Lung (tissue), 12 donors: ENCODE results near the gene DHX40. TPM values are rescaled to one million over a fixed set of nuclear protein-coding genes. Genes with fewer than 3 reads are reported as not detected.

ENCODE experiments used
- ATAC-seq: fragments of 200-7000 bp; cut with Tn5 transposase; one replicate; pipeline ENCODE4 v1.9.1; 2020; ENCODE audit warnings: moderate number of reproducible peaks; ENCODE audit not compliant: insufficient read depth, low FRiP score
- DNase-seq, 3 donors: peaks; one replicate each; pipeline ENCODE4 v3.0.0-alpha.2; 2013 to 2017
- H3K27ac ChIP-seq, 2 donors: one replicate each; pipeline ENCODE4 v1.5.1; 2013; ENCODE audit warnings: mild to moderate bottlenecking in 2 of 2, moderate library complexity in 2 of 2, control low read depth in 1 of 2, inconsistent platforms in 1 of 2, low read depth in 1 of 2, low read length in 1 of 2
- H3K27me3 ChIP-seq, 3 donors: one replicate each; pipeline ENCODE4 v1.5.1; 2013; ENCODE audit warnings: low read length in 2 of 3; ENCODE audit not compliant: control insufficient read depth in 3 of 3, insufficient read depth in 3 of 3
- H3K36me3 ChIP-seq, 4 donors: one replicate each; pipeline ENCODE4 v1.5.1; 2013; ENCODE audit warnings: low read length in 4 of 4, mild to moderate bottlenecking in 1 of 4, moderate library complexity in 1 of 4; ENCODE audit not compliant: control insufficient read depth in 4 of 4, insufficient read depth in 4 of 4
- H3K4me1 ChIP-seq, 5 donors: one replicate each; pipeline ENCODE4 v1.5.1; 2013; ENCODE audit warnings: low read length in 5 of 5, mild to moderate bottlenecking in 2 of 5, moderate library complexity in 1 of 5; ENCODE audit not compliant: control insufficient read depth in 5 of 5, insufficient read depth in 5 of 5
- H3K4me3 ChIP-seq: one replicate; pipeline ENCODE4 v1.5.1; 2013; ENCODE audit warnings: mild to moderate bottlenecking, control low read depth, moderate library complexity
- H3K9ac ChIP-seq, 2 donors: one replicate each; pipeline ENCODE4 v1.5.1; 2013; ENCODE audit warnings: low read length in 2 of 2, control low read depth in 1 of 2; ENCODE audit not compliant: insufficient read depth in 1 of 2
- H3K9me3 ChIP-seq, 4 donors: one replicate each; pipeline ENCODE4 v1.5.1; 2013; ENCODE audit warnings: low read length in 3 of 4, mild to moderate bottlenecking in 1 of 4, moderate library complexity in 1 of 4; ENCODE audit not compliant: control insufficient read depth in 4 of 4, insufficient read depth in 3 of 4
- CTCF ChIP-seq: IDR thresholded peaks from 2 replicates; pipeline ENCODE4 v1.5.1; 2012; ENCODE audit warnings: mild to moderate bottlenecking; ENCODE audit errors: control extremely low read depth, extremely low read depth
- WGBS, 2 donors: extraction: QIAGEN DNeasy Blood & Tissue Kit; methylation state at CpG; one replicate each; pipeline ENCODE4 v1.1.7; 2013; 5-methylcytosine and 5-hydroxymethylcytosine counted together
- polyA plus RNA-seq, 2 donors: library from polyadenylated mRNA; stranded (reverse); fragments of 200-250 nt; gene quantifications; one replicate each; pipeline ENCODE4 v1.2.1, GENCODE V29; 2013
- total RNA-seq, 2 donors: library from RNA; depleted of rRNA in 1 of 2; stranded (reverse); fragments of >200 nt in 1 of 2; gene quantifications; one replicate each; pipeline ENCODE4 v1.2.1, GENCODE V29; 2014 to 2021
- donor health status: control.
- donor health status: control.
- donor health status: Bipolar disorder and iron deficiency.
- donor health status: healthy.
- donor health status: DM: yes; HTN: yes; CAD: no.

The DHX40 gene
- total and polyA plus RNA-seq, 4 donors: 12.5 to 74.5 (median 20.0) TPM

GRCh38 chr17:59631276-59631675 lies 65.9 kb downstream of the DHX40 start:
- no peak overlapping the region for H3K9ac ChIP-seq
- no peaks in the 10 kb centered on the region for H3K9me3 ChIP-seq
- no peak for TF ChIP-seq CTCF
- 88 to 91% methylated on average over 1 of the region's 1 CpG for WGBS, 2 donors
- H3K4me3 ChIP-seq: no peak overlapping the region
- H3K27ac ChIP-seq: no peak overlapping the region
- ATAC-seq (no peak), DNase-seq (no peak)
- H3K27me3 ChIP-seq: no peaks in the 10 kb centered on the region
- peaks cover 14 to 42% (median 22%) of the 10 kb centered on the region in 5 donors for H3K4me1 ChIP-seq
- H3K36me3 ChIP-seq: peaks cover 0 to 3% (median 0%) of the 10 kb centered on the region in 4 donors

- TF ChIP-seq CTCF: no peak
- H3K9me3 ChIP-seq: no peaks in the 10 kb centered on the region
- peaks cover 14 to 39% (median 17%) of the 10 kb centered on the region in 5 donors for H3K4me1 ChIP-seq
- H3K36me3 ChIP-seq: peaks cover 0 to 3% (median 0%) of the 10 kb centered on the region in 4 donors
- H3K4me3 ChIP-seq: no peak overlapping the region
- ATAC-seq: no peak
- no peak overlapping the region for H3K9ac ChIP-seq
- no peak for DNase-seq
- H3K27me3 ChIP-seq: no peaks in the 10 kb centered on the region
- H3K27ac ChIP-seq: no peak overlapping the region
- 68 to 79% methylated on average over 6 of the region's 6 CpGs for WGBS, 2 donors
These were observed 67.0 kb downstream of the DHX40 start for GRCh38 chr17:59632398-59632797.

GRCh38 chr17:59633658-59634359 lies 68.4 kb downstream of the DHX40 start:
- ATAC-seq (no peak), DNase-seq (no peak)
- Histone ChIP-seq H3K27ac (no peak overlapping the region), H3K27me3 (no peaks in the 10 kb centered on the region), H3K4me1 (peaks cover 14 to 26% (median 18%) of the 10 kb centered on the region in 5 donors), H3K36me3 (peaks cover 0 to 3% (median 0%) of the 10 kb centered on the region in 4 donors), H3K9ac (peak overlapping the region in 1 of 2 donors; percentile 58), H3K9me3 (no peaks in the 10 kb centered on the region), H3K4me3 (no peak overlapping the region)
- WGBS, 2 donors: 92% methylated on average over 5 of the region's 5 CpGs
- TF ChIP-seq CTCF: no peak
